Amniotic epithelial cell (primary cell): ENCODE results near the gene GID8.

Experiments used
- DNase-seq: peaks from one replicate; pipeline ENCODE4 v3.0.0-alpha.2; 2010; ENCODE audit warnings: low read depth

Gene GID8

GRCh38 chr20:62902926-62903615, 34.9 kb upstream of the GID8 start:
- peak; percentile 63 for DNase-seq

- DNase-seq = no peak
Measured at GRCh38 chr20:62905536-62906117, 32.3 kb upstream of the GID8 start.

GRCh38 chr20:62906209-62906608, 31.7 kb upstream of the GID8 start:
- DNase-seq = no peak

DNA sequence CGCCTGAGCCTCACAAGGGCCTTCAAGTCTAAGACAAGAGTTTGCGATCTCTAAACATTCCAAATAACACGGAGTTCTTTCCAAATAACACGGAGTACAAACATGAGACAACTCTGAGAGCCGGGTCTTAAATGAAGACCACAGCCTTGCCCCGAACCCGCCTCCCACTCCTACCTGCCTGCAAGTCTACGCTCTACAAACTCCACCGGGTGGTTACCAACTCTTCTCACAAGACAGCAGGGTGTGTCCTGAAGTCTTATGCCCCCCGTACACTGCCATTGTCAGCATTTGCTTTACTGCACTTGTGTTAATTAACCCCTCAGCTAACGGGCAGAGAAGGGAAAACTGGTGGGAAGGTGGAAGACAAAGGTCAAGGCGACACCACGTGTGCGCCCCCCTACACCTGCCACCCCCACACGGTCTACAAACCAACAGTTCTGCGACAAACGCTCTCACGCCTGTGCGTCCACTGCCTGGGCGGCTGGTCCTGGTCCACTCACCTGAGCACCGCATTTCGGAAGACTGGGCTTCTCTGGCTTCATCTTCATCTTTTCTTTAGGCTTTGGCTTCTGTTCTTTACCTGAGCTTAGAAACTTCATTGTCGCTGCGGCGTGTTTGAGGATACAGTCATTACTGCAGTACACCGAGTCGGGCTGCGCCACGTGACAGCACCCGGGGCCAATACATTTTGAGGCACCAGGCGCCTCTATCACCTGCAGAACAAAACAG, 31.1 kb upstream of the GID8 start:
- DNase-seq = no peak

DNA sequence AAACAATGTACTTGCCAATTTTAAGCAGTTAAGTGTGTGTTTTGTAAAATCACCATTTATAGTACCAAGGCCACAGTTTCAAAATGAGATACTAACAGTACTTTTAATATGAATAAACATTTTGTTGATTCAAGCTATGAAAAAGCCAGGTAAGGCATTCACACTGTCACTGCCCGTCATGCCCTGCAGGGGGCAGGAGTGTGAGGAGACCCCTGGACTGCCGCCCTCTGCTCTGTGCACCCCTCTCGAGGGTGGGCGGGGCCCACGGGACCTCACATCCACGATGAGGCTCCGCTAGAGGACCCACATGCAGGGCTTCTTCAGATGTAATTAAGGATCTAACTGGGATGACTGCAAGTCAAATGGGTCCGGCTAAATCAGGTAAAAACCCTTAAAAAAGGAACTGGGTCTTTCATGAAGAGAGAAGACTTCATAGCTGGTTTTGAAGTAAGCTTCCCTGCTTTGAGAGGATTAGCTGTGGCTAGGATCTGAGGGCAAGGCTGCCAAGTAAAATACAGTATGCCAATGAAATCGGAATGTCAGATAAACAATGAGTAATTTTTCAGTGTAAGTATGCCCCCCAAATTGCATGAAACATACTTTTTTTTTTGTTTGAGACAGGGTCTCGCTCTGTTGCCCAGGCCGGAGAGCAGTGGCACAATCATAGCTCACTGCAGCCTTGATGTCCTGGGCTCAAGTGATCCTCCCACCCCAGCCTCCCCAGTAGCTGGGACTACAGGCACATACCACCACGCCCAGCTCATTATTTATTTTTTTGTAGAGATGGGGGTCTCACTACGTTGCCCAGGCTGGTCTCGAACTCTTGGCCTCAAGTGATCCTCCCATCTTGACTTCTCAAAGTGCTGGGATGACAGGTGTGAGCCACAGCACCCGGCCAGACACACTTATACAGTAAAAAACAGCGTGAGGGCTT, 30.3 kb upstream of the GID8 start:
- DNase-seq = no peak

- no peak for DNase-seq
Measured at GRCh38 chr20:62908971-62909791, 28.8 kb upstream of the GID8 start.

- DNase-seq = no peak
Measured at GRCh38 chr20:62910217-62910766, 27.7 kb upstream of the GID8 start.

DNA sequence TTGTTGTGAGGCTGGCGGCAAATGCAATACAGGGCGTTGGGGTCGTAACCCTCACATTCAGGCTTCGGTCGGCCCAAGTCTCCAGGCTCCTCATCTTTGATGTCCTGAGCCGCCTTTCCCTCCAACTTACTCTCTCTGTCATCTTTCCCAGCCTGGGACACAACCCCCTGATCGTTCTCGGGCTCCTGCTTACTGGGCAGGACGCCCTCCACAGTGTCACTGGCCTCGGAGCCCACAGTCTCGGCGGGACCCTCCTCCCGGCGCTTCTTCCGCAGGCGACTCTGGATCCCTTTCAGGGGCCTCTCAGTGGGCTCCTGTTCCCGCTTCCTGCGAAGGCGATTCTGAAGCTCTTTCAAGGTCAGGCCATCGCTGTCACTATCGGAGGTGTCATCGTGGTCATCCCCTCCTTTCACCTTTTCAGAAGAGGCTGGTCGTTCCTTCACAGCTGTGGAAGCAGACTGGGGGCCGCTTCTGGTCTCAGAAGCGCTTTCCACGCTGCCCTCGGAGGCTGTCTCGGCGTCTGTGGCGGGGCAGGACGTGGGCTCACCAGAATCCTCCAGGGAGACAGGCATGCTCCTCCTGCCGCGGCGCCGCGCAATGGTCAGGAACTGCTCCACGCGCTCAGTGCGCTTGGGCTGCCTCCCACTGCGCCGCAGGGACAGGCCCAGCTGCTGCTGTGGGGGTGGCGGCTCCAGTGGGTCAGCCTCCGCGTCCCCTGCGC, 27.0 kb upstream of the GID8 start:
- DNase-seq = no peak

- DNase-seq = no peak
Measured at GRCh38 chr20:62911701-62912280, 26.2 kb upstream of the GID8 start.

- DNase-seq = no peak
Measured at GRCh38 chr20:62913043-62913630, 24.8 kb upstream of the GID8 start.

- DNase-seq = no peak
Measured at GRCh38 chr20:62914436-62914835, 23.5 kb upstream of the GID8 start.

DNA sequence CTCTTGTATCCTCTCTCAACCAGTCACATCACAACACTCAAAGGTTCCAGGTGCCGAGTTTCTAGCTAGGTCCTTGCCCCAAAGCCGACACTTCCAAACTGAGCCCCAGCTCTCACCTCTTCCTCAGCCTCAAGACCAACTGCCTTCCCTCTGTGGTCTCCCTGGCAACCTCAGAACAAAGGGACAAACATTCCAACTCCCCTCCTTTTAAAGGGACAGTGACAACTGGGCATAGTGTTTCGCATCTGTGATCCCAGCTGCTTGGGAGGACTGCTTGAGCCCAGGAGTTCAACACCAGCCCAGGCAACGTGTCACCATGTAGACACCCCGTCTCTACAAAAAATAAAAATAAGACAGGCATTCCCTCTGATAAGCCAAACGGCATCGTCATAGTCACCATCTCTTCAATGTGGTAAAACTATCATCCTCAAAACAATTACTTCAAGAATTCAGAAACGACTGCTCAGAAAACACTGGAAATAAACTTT, 22.9 kb upstream of the GID8 start:
- DNase-seq = no peak

DNA sequence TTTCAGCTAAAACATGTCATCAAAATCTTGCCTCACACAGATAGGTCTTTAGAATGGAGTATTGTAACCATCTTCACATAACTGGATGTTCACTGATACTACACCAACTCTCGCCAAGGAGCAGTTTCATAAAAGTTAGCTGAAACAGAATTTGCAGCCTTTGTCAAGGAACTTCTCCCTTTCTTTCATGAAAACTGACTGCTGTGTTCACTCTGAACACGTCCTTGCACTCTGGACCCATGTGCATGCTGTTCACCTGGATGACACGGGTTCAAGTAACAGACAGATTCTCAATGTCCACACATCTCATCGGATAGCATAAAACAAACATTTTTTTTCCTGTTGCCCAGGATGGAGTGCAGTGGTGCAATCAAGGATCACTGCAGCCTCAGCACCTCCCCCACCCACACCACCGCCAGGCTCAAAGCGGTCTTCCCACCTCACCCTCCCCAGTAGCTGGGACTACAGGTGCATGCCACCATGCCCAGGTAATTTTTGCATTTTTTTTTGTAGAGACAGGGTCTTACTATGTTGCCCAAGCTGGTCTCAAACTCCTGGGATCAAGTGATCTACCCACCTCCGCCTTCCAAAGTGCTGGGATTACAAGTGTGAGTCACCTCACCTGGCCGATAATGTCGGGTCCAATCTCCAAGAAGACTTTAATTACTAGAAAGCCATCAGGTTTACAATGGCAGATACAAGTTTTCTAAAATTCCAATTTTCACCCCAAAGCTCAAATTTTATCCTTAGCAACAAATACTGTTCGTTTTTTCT, 21.1 kb upstream of the GID8 start:
- no peak for DNase-seq

GRCh38 chr20:62917720-62918119, 20.2 kb upstream of the GID8 start:
- DNase-seq = no peak

DNA sequence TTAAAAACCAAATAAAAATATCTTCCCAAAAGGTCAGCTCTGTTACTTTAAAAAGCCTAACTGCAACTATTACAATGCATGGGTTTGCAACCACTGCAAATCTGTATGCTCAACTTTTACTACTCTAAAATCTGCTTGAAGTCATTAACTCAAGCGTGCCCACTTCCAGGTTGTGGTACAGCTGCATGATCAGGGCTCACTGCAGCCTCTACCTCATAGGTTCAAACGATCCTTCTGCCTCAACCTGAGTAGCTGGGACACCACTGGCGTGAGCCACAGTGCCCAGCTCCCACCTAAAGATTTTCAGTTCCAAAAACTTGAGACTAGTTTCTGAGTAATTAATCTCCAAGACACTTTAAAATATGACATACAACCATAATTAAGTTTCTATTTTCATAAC, 19.8 kb upstream of the GID8 start:
- DNase-seq = no peak

GRCh38 chr20:62918831-62919230, 19.1 kb upstream of the GID8 start:
- DNase-seq = no peak

GRCh38 chr20:62920039-62920645, 17.8 kb upstream of the GID8 start:
- DNase-seq = no peak

DNA sequence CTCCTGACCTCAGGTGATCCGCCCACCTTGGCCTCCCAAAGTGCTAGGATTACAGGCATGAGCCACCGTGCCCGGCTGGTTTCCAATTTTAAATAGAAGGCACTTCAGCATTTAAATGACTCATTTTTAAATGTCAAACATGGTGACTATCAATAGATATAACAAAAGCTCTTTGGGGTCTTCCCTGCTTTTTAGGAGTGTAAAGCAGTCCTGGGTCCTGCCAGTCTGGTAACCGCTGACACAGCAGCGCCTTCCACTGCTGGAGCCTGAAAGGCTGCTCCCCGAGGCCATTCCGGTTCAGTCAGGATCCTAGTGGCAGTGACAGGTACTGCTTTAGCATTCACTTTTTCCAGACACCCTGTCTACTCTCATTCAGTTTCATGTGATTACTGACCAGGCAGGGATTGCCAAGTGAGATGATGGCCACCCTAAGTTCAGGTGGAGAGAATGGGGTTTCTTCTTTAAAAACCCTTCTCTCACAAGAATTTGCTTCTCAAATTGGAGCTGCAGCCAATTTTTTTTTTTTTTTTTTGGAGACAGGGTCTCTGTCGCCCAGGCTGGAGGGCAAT, 16.7 kb upstream of the GID8 start:
- peak; percentile 63 for DNase-seq
